Mesodermal cell (in vitro differentiated cells): ENCODE results near the gene PMCH.
"Not testable (repeated sequence)": the region's sequence is repeated elsewhere in the genome, so short reads cannot be mapped to it uniquely, and the experiment has no call there.

Source experiments
- H3K27ac ChIP-seq: 2 replicates; pipeline ENCODE4 v1.7.0; 2013; ENCODE audit warnings: mild to moderate bottlenecking, low read depth, low read length, moderate library complexity; ENCODE audit not compliant: severe bottlenecking
- H3K36me3 ChIP-seq: 2 replicates; pipeline ENCODE4 v1.7.1; 2013; ENCODE audit warnings: mild to moderate bottlenecking, low read length, moderate library complexity; ENCODE audit not compliant: control insufficient read depth, insufficient read depth
- H3K4me1 ChIP-seq: one replicate; pipeline ENCODE4 v1.7.1; 2013; ENCODE audit warnings: mild to moderate bottlenecking, low read length; ENCODE audit not compliant: insufficient read depth, control insufficient read depth, poor library complexity, severe bottlenecking
- H3K4me3 ChIP-seq: 2 replicates; pipeline ENCODE4 v1.7.0; 2013; ENCODE audit warnings: low read length, control low read depth, mild to moderate bottlenecking; ENCODE audit not compliant: insufficient read depth, poor library complexity, severe bottlenecking; ENCODE audit errors: extremely low read depth
- H3K9me3 ChIP-seq: 2 replicates; pipeline ENCODE4 v1.7.1; 2013; ENCODE audit warnings: mild to moderate bottlenecking, low read length, moderate library complexity; ENCODE audit not compliant: control insufficient read depth
- WGBS, 2 experiments: methylation state at CpG; one replicate each; pipeline ENCODE4 v1.1.5; 2013; ENCODE audit warnings: missing lambda C conversion rate in 2 of 2; ENCODE audit not compliant: insufficient coverage in 2 of 2; 5-methylcytosine and 5-hydroxymethylcytosine counted together

The PMCH gene

GRCh38 chr12:102195826-102196225 lies 1.8 kb downstream of the PMCH start:
- Histone ChIP-seq H3K9me3 (no peaks in the 10 kb centered on the region), H3K27ac (no peak overlapping the region), H3K4me3 (no peak overlapping the region), H3K36me3 (no peaks in the 10 kb centered on the region), H3K4me1 (no peaks in the 10 kb centered on the region)
- WGBS, 2 experiments: no CpG with 5 or more reads among the region's 4 CpGs

DNA sequence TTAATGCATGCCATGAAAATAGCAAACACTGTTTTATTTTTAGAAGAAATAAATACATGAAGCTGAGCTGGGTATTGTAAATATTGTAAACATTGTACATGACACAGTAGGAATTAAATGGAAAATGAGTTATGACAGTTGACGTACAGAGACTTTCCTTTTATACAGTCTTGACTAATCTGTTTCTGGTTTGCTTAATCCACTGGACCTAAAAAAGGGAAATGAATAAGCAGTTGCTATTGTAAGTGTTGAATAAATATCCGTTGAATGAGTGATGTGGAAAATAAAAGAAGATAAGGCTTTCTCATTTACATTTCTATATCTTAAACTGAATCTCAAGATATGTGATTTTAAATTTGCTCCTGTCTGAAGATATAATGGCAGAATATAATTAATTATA lies 15.0 kb downstream of the PMCH start:
- 86% methylated on average over 1 of the region's 2 CpGs; no CpG with 5 or more reads in 1 of the 2 experiments for WGBS, 2 experiments
- Histone ChIP-seq H3K9me3 (no peaks in the 10 kb centered on the region), H3K4me1 (no peaks in the 10 kb centered on the region)

GRCh38 chr12:102174761-102175160 lies 22.9 kb downstream of the PMCH start:
- Histone ChIP-seq H3K9me3 (no peaks in the 10 kb centered on the region), H3K4me3 (no peak overlapping the region), H3K36me3 (no peaks in the 10 kb centered on the region), H3K4me1 (no peaks in the 10 kb centered on the region), H3K27ac (no peak overlapping the region)
- WGBS, 2 experiments: no CpG with 5 or more reads among the region's 2 CpGs

More for the DNA sequence above, 15.0 kb downstream of the PMCH start:
- Histone ChIP-seq H3K36me3 (no peaks in the 10 kb centered on the region), H3K4me3 (no peak overlapping the region), H3K27ac (no peak overlapping the region)

DNA sequence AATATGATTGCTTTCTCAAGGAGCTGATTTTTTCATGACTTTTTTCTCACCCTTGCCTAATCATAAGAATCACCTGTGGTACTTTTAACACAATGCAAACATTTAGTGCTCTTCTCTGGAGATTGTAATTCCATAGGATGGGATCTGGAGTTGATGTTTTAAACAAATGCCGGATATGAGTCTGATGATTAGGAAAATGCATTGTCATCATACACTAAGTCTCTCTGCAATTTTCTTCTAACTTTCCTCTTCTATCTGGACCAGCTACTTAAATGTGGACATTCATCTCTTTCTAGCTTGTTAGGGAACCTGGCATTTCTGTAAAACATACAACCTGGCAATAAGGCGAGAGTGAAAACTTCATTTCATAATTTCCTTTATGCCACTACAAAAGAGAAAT lies 23.5 kb downstream of the PMCH start:
- Histone ChIP-seq H3K4me3 (no peak overlapping the region), H3K9me3 (no peaks in the 10 kb centered on the region), H3K27ac (no peak overlapping the region), H3K36me3 (no peaks in the 10 kb centered on the region), H3K4me1 (no peaks in the 10 kb centered on the region)
- no CpG with 5 or more reads among the region's 2 CpGs for WGBS, 2 experiments

GRCh38 chr12:102172436-102172835 lies 25.2 kb downstream of the PMCH start:
- Histone ChIP-seq H3K36me3 (no peaks in the 10 kb centered on the region), H3K27ac (no peak overlapping the region), H3K4me1 (no peaks in the 10 kb centered on the region), H3K9me3 (no peaks in the 10 kb centered on the region), H3K4me3 (no peak overlapping the region)

- H3K9me3 ChIP-seq: no peaks in the 10 kb centered on the region
- no peak overlapping the region for H3K4me3 ChIP-seq
- no peak overlapping the region for H3K27ac ChIP-seq
- no peaks in the 10 kb centered on the region for H3K4me1 ChIP-seq
- no peaks in the 10 kb centered on the region for H3K36me3 ChIP-seq
Measured at GRCh38 chr12:102171951-102172350, 25.7 kb downstream of the PMCH start.

DNA sequence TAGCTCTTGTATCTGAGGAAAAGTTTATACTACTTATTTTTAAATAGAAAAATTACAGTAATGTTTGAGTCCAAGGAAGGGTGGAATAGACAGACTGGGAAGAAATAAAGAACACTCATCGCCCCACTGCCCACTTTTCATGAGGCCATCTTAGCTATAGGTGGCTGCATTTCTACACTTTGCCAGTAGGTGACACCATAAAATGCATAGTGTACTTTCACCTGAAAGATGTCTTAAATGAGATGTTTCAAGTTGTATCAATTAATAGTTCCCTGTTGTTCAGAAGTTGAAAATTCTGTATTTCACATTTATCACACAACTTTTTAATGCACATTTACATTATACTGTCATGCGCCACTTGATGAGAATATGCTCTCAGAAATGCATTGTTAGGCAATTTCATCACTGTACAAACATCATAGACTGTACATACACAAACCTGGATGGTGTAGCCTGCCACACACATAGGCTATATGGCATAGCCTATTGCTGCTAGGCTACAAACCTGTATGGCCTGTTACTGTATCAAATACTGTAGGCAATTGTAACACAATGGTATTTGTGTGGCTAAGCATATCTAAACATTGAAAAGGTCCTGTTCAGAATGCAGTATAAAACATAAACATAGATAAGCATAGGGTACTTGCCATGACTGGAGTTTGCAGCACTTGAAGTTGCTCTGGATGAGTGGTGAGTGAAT lies 27.6 kb downstream of the PMCH start:
- Histone ChIP-seq H3K4me3 (no peak overlapping the region), H3K36me3 (no peaks in the 10 kb centered on the region), H3K4me1 (no peaks in the 10 kb centered on the region), H3K27ac (no peak overlapping the region), H3K9me3 (no peaks in the 10 kb centered on the region)
- 80 to 100% methylated on average over 1 to 2 of the region's 2 CpGs for WGBS, 2 experiments

DNA sequence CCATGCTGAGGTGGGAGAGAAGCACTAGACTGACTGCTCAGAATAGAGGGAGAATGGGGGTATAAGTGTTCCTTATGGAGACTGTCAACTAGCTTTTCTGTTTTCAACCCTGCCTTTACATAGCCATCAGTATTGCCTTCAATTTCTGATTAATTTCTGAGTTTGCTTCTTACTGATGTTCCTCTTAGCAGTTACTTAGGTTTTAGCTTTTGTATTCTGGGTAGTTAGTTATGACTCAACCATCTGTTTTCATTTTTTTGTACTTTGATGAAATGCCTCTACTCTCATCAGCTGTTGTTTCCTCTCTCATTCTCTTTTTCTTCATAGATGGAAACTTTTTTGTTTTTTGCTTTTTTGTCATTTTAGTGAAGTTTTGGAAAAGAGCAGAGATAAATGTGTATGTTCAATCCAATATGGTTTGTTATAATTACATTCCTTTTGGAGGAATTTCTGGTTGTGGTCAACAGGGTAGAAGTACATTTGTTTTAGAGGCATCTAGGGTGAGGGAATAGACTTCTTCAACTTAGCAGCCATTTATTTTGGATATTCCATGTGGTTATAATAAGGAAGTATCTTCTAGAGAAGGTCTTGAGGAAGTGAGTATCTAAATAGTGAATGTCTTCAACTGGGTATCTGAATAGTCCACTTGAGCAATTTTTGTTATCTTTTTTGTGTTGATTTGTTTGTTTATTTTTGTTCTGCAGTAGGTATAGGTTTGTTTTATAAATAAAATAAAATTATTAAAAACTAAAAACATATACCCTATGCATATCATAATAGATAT lies 29.6 kb downstream of the PMCH start:
- H3K4me1 ChIP-seq: no peaks in the 10 kb centered on the region
- no peaks in the 10 kb centered on the region for H3K9me3 ChIP-seq
- H3K36me3 ChIP-seq: no peaks in the 10 kb centered on the region
- no peak overlapping the region for H3K4me3 ChIP-seq
- no peak overlapping the region for H3K27ac ChIP-seq

DNA sequence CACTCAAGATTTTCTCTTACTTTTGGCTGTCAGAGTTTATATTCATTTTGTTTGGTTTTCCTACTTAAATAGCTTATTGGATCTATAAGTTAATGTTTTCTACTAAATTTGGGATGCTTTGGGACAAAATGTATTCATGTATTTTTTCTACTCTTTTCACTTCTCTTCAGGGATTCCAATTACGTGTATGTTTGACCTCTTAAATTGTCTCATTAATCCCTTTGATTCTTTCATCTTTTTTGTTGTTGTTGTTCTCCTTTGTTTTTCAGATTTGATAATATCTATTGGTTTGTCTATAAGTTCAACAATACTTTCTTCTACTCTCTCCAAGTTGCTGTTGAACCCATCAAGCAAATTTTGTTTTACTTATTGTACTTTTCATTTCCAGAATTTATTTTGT lies 34.2 kb downstream of the PMCH start:
- H3K4me3 ChIP-seq: no peak overlapping the region
- H3K36me3 ChIP-seq: no peaks in the 10 kb centered on the region
- no peaks in the 10 kb centered on the region for H3K4me1 ChIP-seq
- H3K27ac ChIP-seq: no peak overlapping the region
- WGBS, 2 experiments: no CpG with 5 or more reads among the region's 1 CpG
- H3K9me3 ChIP-seq: no peaks in the 10 kb centered on the region

DNA sequence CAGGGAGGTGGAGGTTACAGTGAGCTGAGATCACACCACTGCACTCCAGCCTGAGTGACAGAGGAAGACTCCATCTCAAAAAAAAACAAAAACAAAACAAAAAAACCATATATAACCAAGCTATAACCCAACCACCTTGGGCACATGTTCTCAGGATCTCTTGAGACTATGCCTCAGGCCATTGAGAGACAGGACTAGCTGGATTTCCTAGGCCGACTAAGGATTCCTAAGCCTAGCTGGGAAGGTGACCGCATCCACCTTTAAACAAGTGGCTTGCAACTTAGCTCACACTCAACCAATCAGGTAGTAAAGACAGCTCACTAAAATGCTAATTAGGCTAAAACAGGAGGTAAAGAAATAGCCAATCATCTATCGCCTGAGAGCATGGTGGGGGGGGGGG lies 42.4 kb downstream of the PMCH start:
- not testable (repeated sequence) for H3K27ac ChIP-seq, H3K4me1 ChIP-seq, H3K9me3 ChIP-seq, H3K4me3 ChIP-seq
- 100% methylated on average over 1 of the region's 3 CpGs; no CpG with 5 or more reads in 1 of the 2 experiments for WGBS, 2 experiments
- peaks cover 39% of the 10 kb centered on the region for H3K36me3 ChIP-seq

DNA sequence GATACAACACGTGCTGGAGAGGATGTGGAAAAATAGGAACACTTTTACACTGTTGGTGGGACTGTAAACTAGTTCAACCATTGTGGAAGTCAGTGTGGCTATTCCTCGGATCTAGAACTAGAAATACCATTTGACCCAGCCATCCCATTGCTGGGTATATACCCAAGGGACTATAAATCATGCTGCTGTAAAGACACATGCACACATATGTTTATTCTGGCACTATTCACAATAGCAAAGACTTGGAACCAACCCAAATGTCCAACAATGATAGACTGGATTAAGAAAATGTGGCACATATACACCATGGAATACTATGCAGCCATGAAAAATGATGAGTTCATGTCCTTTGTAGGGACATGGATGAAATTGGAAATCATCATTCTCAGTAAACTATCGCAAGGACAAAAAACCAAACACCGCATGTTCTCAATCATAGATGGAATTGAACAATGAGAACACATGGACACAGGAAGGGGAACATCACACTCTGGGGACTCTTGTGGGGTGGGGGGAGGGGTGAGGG lies 50.5 kb downstream of the PMCH start:
- H3K9me3 ChIP-seq, H3K4me1 ChIP-seq, H3K4me3 ChIP-seq, H3K27ac ChIP-seq: not testable (repeated sequence)
- 95 to 100% methylated on average over 1 to 2 of the region's 4 CpGs for WGBS, 2 experiments
- peaks cover 22% of the 10 kb centered on the region for H3K36me3 ChIP-seq
